HCEC 1CT (cell line): ENCODE results near the gene ALPL.
A peak's percentile ranks its signal among the peaks of the same experiment; 100 is the strongest.
"Not testable (repeated sequence)": the region's sequence is repeated elsewhere in the genome, so short reads cannot be mapped to it uniquely, and the experiment has no call there.

Experiments used
- DNase-seq: peaks from one replicate; pipeline ENCODE4 v3.0.0-alpha.2; 2017

The ALPL gene

GRCh38 chr1:21508580-21509350 is 458 bp upstream of the ALPL start:
- peak; percentile 30 for DNase-seq

GRCh38 chr1:21510113-21510493 is 880 bp downstream of the ALPL start:
- no peak for DNase-seq

- no peak for DNase-seq
Observed at GRCh38 chr1:21510885-21511578, 1.8 kb downstream of the ALPL start.

GRCh38 chr1:21511579-21512522 is 2.6 kb downstream of the ALPL start:
- DNase-seq: peak; percentile 89

DNA sequence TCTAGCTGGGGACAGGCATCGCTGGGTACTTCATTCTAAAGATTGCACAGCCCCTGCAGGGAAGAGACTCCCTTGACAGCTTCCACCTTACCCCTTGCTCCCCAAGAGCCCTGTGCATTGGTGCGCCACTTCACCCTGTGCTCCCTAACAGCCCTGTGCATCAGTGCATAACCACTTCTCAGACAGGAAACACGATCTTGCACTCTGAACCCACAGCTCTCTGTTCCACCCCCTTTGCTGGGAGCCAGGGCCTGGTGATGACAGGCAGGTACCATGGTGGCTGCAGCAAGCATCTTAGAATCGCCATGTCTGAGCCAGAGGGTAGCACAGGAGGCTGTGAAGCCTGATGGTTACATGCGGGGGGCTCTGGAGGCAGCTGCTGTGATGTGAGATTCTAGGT is 5.0 kb downstream of the ALPL start:
- DNase-seq: no peak

DNA sequence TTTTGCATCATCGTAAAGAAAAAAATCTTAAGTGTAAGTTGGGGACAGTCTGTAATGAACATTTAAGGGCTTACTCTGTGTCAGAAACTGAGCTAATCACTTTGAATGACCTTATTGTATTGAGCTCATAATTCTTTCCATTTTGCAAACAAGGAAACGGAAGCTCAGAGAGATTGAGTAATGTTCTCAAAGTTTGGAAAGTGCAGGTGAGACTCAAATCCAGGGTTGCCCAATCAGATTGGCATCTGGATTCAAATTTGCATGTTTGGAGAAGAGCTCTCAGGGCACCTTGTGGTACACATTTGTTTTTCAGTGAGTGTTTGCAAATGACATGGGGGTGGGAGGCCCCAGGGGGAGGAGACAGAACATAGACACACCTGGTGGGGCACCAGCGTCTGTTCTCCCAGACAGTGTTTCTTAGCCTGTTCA is 8.0 kb downstream of the ALPL start:
- no peak for DNase-seq

DNA sequence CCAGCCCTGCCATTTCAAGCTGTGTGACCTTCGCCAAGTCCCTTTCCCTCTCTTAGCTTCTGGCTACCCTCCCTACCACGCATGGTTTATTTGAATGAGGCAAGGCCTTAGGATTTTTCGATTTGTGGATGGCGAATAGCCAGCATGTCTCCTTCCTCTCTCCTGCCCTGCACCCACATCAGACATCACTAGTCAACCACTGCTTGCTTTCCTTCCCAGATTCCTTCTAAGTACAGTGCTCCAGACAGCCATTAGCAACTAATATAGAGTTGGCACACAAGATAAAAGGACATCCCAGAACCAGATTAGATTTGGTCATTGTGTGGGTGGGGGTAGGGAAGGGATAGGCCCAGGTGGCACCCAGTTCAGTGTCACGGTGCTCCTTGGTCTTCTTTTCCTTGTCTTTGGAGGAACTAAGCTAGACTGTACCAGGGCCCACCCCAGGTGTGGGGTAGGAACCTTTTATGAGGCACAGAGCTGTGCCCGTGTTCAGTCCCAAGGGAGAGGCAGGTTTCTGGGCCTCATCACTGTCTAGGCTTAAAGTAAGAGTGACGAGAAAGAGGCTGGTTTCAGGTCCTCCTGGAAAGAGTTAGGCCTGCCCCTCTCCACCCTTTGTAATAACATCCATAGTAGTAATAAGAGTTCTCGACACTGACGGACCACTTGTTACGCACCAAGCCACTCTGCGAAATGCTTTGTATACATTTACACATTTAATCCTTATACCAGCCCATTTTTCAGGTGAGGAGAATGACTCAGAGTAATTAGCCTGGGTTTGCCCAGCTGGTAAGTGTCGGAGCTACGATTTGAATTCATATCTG is 8.6 kb downstream of the ALPL start:
- DNase-seq: no peak

- DNase-seq: no peak
Observed at GRCh38 chr1:21518774-21519455, 9.7 kb downstream of the ALPL start.

DNA sequence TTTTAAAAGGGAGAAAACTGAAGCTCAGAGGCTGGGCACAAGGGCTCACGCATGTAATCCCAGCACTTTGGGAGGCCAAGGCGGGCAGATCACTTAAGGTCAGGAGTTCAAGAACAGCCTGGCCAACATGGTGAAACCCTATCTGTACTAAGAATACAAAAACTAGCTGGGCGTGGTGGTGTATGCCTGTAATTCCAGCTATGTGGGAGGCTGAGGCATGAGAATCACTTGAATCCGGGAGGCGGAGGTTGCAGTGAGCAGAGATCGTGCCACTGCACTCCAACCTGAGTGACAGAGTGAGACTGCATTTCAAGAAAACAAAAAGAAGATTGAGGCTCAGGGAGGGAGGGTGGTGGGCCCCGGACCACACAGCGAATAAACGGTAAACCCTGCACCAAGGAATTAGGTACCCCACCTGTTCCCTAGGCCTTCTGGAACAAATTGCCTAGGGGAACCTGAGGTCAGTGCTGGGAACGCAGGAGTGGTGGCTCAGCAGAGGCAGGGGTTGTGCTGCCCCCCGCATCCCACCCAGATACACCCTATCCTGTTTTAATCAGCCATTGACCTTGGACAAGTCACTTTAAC is 10.4 kb downstream of the ALPL start:
- not testable (repeated sequence) for DNase-seq

- peak; percentile 22 for DNase-seq
Observed at GRCh38 chr1:21520899-21521716, 11.9 kb downstream of the ALPL start.

GRCh38 chr1:21521717-21522060 is 12.5 kb downstream of the ALPL start:
- no peak for DNase-seq

DNA sequence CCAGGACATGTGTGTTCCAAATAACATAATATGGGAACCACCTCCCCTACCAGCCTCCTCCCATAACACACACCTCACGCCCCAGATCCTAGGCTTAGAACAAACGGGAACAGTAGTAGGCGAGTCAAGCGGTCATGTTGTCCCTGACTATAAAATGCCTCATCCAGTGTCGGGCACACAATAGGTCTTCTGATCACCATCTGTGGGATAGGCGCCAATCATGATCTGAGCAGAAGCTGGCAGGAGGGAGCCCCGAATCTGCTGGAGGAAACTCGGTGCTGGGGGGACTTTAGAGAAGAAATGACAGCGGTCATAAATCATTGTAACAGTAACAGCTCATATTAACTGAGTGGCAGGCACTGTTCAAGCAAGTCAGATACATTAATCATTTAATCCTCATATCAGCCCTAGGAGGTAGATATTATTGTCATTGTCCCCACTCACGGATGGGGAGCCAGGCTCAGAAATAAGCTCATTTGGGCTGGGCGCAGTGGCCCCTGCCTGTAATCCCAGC is 13.4 kb downstream of the ALPL start:
- DNase-seq: no peak

DNA sequence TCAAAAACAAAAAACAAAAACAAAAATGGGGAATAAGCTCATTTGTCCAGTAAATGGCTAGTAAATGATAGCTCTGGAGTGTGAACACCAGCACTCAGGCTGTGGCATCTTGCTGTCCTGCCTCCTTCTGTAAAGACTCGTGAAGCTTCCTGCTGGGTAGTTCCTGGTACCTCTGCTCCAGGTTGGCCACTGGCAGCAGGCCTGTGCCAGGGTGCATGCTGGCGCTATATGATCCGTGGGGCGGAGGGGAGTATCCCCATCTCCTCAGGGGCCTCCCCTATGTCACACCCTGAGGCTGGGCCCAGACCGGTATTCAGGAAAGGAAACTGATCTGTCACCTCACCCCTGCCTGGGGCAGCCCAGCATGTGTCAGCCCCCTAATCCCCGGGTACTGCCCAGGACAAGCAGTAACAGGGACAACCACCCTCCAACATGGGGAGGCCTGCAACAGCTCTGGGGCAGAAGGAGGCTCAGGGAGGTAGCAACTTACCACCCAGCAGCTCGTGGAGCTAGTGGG is 14.1 kb downstream of the ALPL start:
- DNase-seq: no peak

GRCh38 chr1:21524220-21524619 is 15.0 kb downstream of the ALPL start:
- no peak for DNase-seq

GRCh38 chr1:21524686-21525339 is 15.6 kb downstream of the ALPL start:
- no peak for DNase-seq

DNA sequence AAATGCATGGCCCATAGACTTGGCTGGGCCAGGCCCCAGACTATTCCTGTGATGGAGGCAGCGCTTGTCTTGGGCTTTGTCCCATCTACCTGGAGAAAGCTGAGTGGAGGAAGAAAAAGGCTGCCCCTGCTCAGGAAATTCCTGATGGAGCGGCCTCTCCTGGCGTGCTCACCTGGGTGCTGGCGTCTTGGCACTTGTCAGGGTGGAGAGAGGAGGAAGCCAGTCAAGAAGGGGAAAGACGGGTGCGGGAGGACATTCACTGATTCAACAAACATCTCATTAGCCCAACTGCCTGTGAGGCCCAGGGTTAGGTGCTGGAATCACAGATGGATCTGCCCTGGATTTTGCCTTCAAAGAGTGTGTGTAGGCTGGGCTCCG is 16.1 kb downstream of the ALPL start:
- no peak for DNase-seq

DNA sequence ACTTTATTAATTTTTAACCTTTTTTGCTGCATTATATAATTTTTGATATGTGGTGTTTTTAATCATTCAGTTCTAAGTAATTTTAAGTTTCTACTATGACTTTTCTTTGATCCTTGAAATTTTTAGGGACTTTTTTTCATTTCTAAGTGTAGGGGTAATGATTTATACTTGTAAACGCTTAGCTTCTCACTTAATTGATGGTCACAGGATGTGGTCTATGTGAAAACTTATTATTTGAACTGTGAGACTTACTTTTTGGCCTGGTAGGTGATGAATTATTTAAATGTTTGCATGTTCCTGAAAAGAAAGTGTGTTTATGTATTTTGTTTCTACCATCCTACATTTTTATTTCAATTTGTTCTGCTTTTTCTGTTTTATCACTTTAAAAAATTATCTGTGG is 17.2 kb downstream of the ALPL start:
- DNase-seq: no peak

- DNase-seq: no peak
Observed at GRCh38 chr1:21530368-21531016, 21.3 kb downstream of the ALPL start.

- no peak for DNase-seq
Observed at GRCh38 chr1:21531241-21531640, 22.0 kb downstream of the ALPL start.
